HepG2 (cell line): ENCODE data around the gene CHD2. TPM values are rescaled to one million over a fixed set of nuclear protein-coding genes. Genes with fewer than 3 reads are reported as not detected.

ENCODE experiments used
- ATAC-seq: fragments of 200-7000 bp; cut with Tn5 transposase; 3 replicates; pipeline ENCODE4 v1.9.1; 2020; ENCODE audit warnings: mild to moderate bottlenecking, moderate library complexity
- BruUV-seq: library from RNA; stranded (reverse); fragments of 400-500 nt; replicated peaks from 2 replicates; lab custom pipeline; 2021; lab: Mats Ljungman, UMichigan
- CTCF ChIA-PET: fragments of 300-600 bp; formaldehyde crosslinking; extraction: SDS; loops from one replicate; lab custom pipeline; 2021; ENCODE audit warnings: low total read pairs, inconsistent platforms, low intra/inter-chr PET ratio; lab: Yijun Ruan, JAX
- POLR2A ChIA-PET: fragments of 350-600 bp; sonication (Branson Sonifier 250); formaldehyde crosslinking; loops from one replicate; lab custom pipeline; 2020; ENCODE audit warnings: antibody characterized with exemption, inconsistent platforms; lab: Yijun Ruan, JAX
- DNase-seq: peaks from one replicate; pipeline ENCODE4 v3.0.0-alpha.2; 2015; ENCODE audit warnings: low spot score
- FAIRE-seq: peaks from 3 replicates; lab custom pipeline; 2011; peaks lifted over from hg19 to GRCh38; lab: Jason Lieb, UNC
- H2AFZ ChIP-seq: one replicate; pipeline ENCODE4 v1.6.1; 2011; ENCODE audit warnings: low read length, inconsistent platforms
- H3K27ac ChIP-seq: fragments of 300-600 bp; 3 replicates; pipeline ENCODE4 v1.8.0; 2011; ENCODE audit warnings: mixed run types, mild to moderate bottlenecking, mixed read lengths, low read length, inconsistent platforms; ENCODE audit not compliant: insufficient read depth; ENCODE audit errors: extremely low read length
- H3K27me3 ChIP-seq, 2 experiments: fragments of 200-600 bp in 1 of 2; 2 replicates in 1 of 2; 3 replicates in 1 of 2; pipeline versions ENCODE4 v1.6.0 to v1.8.0; 2011; ENCODE audit warnings: low read length in 2 of 2, mild to moderate bottlenecking in 2 of 2, moderate library complexity in 2 of 2, inconsistent platforms in 1 of 2; ENCODE audit not compliant: insufficient read depth in 2 of 2, control insufficient read depth in 1 of 2
- H3K36me3 ChIP-seq, 2 experiments: fragments of 200-600 bp in 1 of 2; replicated peaks in 1 of 2; 2 replicates in 1 of 2; 3 replicates in 1 of 2; pipeline versions ENCODE4 v1.5.1 to v1.8.0; 2011; ENCODE audit warnings: low read length in 2 of 2, inconsistent platforms in 1 of 2; ENCODE audit not compliant: insufficient read depth in 2 of 2, control insufficient read depth in 1 of 2
- H3K4me1 ChIP-seq: 2 replicates; pipeline ENCODE4 v1.5.1; 2012; ENCODE audit warnings: low read length, inconsistent platforms; ENCODE audit not compliant: insufficient read depth
- H3K4me2 ChIP-seq: 2 replicates; pipeline ENCODE4 v1.6.0; 2011; ENCODE audit warnings: low read depth, low read length, inconsistent platforms
- H3K4me3 ChIP-seq, 3 experiments: fragments of 200-600 bp in 1 of 3; sonication (generic), shearing (Covaris generic) in 1 of 3; replicated peaks in 1 of 3; 2 replicates each; pipeline ENCODE4 v1.5.1; 2011 to 2016; ENCODE audit warnings: low read length in 3 of 3, inconsistent platforms in 2 of 3, low read depth in 2 of 3, mild to moderate bottlenecking in 2 of 3, control low read depth in 1 of 3, mixed read lengths in 1 of 3; ENCODE audit not compliant: insufficient read depth in 1 of 3
- H3K79me2 ChIP-seq: one replicate; pipeline ENCODE4 v1.6.1; 2011; ENCODE audit warnings: low read length, inconsistent platforms; ENCODE audit not compliant: insufficient read depth
- H3K9ac ChIP-seq: 2 replicates; pipeline ENCODE4 v1.6.0; 2011; ENCODE audit warnings: mild to moderate bottlenecking, low read depth, low read length, inconsistent platforms; ENCODE audit not compliant: insufficient read depth
- H3K9me3 ChIP-seq: 2 replicates; pipeline ENCODE4 v1.5.1; 2012; ENCODE audit warnings: mild to moderate bottlenecking, low read length
- H4K20me1 ChIP-seq: 2 replicates; pipeline ENCODE4 v1.6.0; 2011; ENCODE audit warnings: inconsistent platforms, mild to moderate bottlenecking, low read length, moderate library complexity; ENCODE audit not compliant: insufficient read depth
- CREB1 ChIP-seq, 2 experiments: fragments of 450-650 bp in 1 of 2; IDR thresholded peaks; 2 replicates each; pipeline ENCODE4 v1.6.1; 2016 to 2017; ENCODE audit warnings: control low read depth in 1 of 2, mild to moderate bottlenecking in 1 of 2, missing compliant biosample characterization in 1 of 2, missing genetic modification characterization in 1 of 2
- EHMT2 ChIP-seq: fragments of 200-600 bp; sonication (generic); IDR thresholded peaks from 2 replicates; pipeline ENCODE4 v1.7.0; 2017; ENCODE audit warnings: antibody characterized with exemption, low read depth, low read length, borderline replicate concordance
- ELF1 ChIP-seq: sonication (generic); formaldehyde crosslinking; IDR thresholded peaks from 2 replicates; pipeline ENCODE4 v1.4.0; 2020; ENCODE audit warnings: missing genetic modification reagents
- GLI4 ChIP-seq: sonication (generic); formaldehyde crosslinking; IDR thresholded peaks from 2 replicates; pipeline ENCODE4 v1.5.1; 2020; ENCODE audit warnings: missing genetic modification reagents, mild to moderate bottlenecking, moderate library complexity, borderline replicate concordance
- KLF11 ChIP-seq: IDR thresholded peaks from 2 replicates; pipeline ENCODE4 v1.6.1; 2016; ENCODE audit warnings: missing compliant biosample characterization
- NR3C1 ChIP-seq: sonication (generic); formaldehyde crosslinking; IDR thresholded peaks from 2 replicates; pipeline ENCODE4 v1.4.0; 2020; ENCODE audit warnings: missing genetic modification reagents
- POLR2A ChIP-seq, 2 experiments: IDR thresholded peaks; 2 replicates each; pipeline ENCODE4 v1.6.1; 2011; ENCODE audit warnings: low read depth in 2 of 2, low read length in 2 of 2, mild to moderate bottlenecking in 1 of 2, moderate library complexity in 1 of 2; ENCODE audit not compliant: insufficient read depth in 1 of 2
- POLR2AphosphoS2 ChIP-seq: IDR thresholded peaks from 2 replicates; pipeline ENCODE4 v1.6.1; 2011; ENCODE audit warnings: low read depth, low read length, improper control_type of control experiment
- POLR2G ChIP-seq: fragments of 200-400 bp; formaldehyde crosslinking; IDR thresholded peaks from 2 replicates; pipeline ENCODE4 v1.6.1; 2018; ENCODE audit warnings: mild to moderate bottlenecking, low read depth, low read length, moderate library complexity
- PRDM4 ChIP-seq: sonication (generic); formaldehyde crosslinking; IDR thresholded peaks from 2 replicates; pipeline ENCODE4 v1.9.0; 2021; ENCODE audit warnings: missing genetic modification reagents, borderline replicate concordance
- RBAK ChIP-seq: sonication (generic); formaldehyde crosslinking; IDR thresholded peaks from 2 replicates; pipeline ENCODE4 v1.5.1; 2020; ENCODE audit warnings: mild to moderate bottlenecking, missing genetic modification reagents
- RBM22 ChIP-seq: fragments of 200-400 bp; formaldehyde crosslinking; optimal IDR thresholded peaks from 2 replicates; pipeline ENCODE3; 2017; ENCODE audit warnings: mild to moderate bottlenecking, low read length, moderate library complexity
- RERE ChIP-seq: IDR thresholded peaks from 2 replicates; pipeline ENCODE4 v1.6.1; 2016; ENCODE audit warnings: low read depth, missing genetic modification reagents, missing compliant biosample characterization
- TRIM24 ChIP-seq: sonication (generic); formaldehyde crosslinking; IDR thresholded peaks from 2 replicates; pipeline ENCODE4 v1.8.0; 2022; ENCODE audit warnings: mild to moderate bottlenecking, missing genetic modification reagents
- ZFP41 ChIP-seq: sonication (generic); formaldehyde crosslinking; IDR thresholded peaks from 2 replicates; pipeline ENCODE4 v1.4.0; 2020; ENCODE audit warnings: mild to moderate bottlenecking, missing genetic modification reagents, borderline replicate concordance
- ZNF704 ChIP-seq: sonication (generic); formaldehyde crosslinking; IDR thresholded peaks from 2 replicates; pipeline ENCODE4 v1.8.1; 2023; ENCODE audit warnings: mild to moderate bottlenecking, inconsistent platforms, moderate library complexity, missing genetic modification reagents, borderline replicate concordance
- WGBS: methylation state at CpG from one replicate; pipeline ENCODE4 v1.1.6; 2017; ENCODE audit warnings: low lambda C conversion rate; 5-methylcytosine and 5-hydroxymethylcytosine counted together
- in situ Hi-C: cut with HindIII; loops from 2 replicates; pipeline ENCODE4 v1.10.0; 2017; ENCODE audit warnings: low pct_unique_long_range_greater_than_20kb; ENCODE audit not compliant: extremely low pct_ligation_motif_present
- intact Hi-C: fragments of 100-400 bp; cut with micrococcal nuclease; formaldehyde crosslinking; loops from one replicate; pipeline ENCODE4 v1.10.0; 2022; ENCODE audit not compliant: unreplicated experiment
- polyA plus RNA-seq, 8 experiments: library from polyadenylated mRNA; depleted of rRNA in 3 of 8; stranded (reverse) in 7 of 8; unstranded in 1 of 8; fragments of >200 nt; fragmentation: Illumina TruSeq in 4 of 8; extraction: Trizol in 4 of 8; gene quantifications; 2 replicates each; pipeline versions ENCODE4 v1.2.1 to v1.2.3, GENCODE V29; 2011 to 2016; ENCODE audit warnings: low read depth in 4 of 8, missing spikeins in 1 of 8, mixed read lengths in 1 of 8; ENCODE audit not compliant: insufficient read depth in 1 of 8
- total RNA-seq, 5 experiments: library from RNA; depleted of rRNA; stranded (reverse); fragments of >200 nt; fragmentation: Illumina TruSeq; extraction: Trizol; gene quantifications; 2 replicates each; pipeline ENCODE4 v1.2.3, GENCODE V29; 2016; ENCODE audit warnings: low read depth in 1 of 5

The CHD2 gene
- total and polyA plus RNA-seq, 2 of the 13 experiments (the other 11 are each of a cell fraction or from before 2014, with no cell fraction given): 54.0 to 54.1 TPM

GRCh38 chr15:93028111-93028631, 128.0 kb downstream of the CHD2 start:
- no TSS peak for BruUV-seq
- intact Hi-C loops (no loop called here), in situ Hi-C loops (no loop called here)
- FAIRE-seq: no peak
- no peak for DNase-seq
- ChIA-PET POLR2A (interaction anchor here (0.8 kb wide), 1 partner anchor 218 kb away, joined by 3 read pairs; no protein-coding TSS in a partner anchor), CTCF (no interaction called here)
- peaks cover 16 to 38% of the 10 kb centered on the region in 2 experiments; a peak in 4 of 5 replicates for H3K36me3 ChIP-seq
- ATAC-seq: no peak
- H2AFZ ChIP-seq: no peak overlapping the region
- 91% methylated on average over 11 of the region's 13 CpGs for WGBS
- H4K20me1 ChIP-seq: peaks cover 21% of the 10 kb centered on the region; the same call in 1 of the 2 replicates
- H3K4me1 ChIP-seq: peaks cover 19% of the 10 kb centered on the region
- 0 out of 5 replicates have a peak, but pooled peaks cover 0 to 8% of the 10 kb centered on the region in 2 experiments for H3K27me3 ChIP-seq
- no peaks in the 10 kb centered on the region for H3K79me2 ChIP-seq
- TF ChIP-seq ELF1 (CRISPR knock-in tag) (no peak), ZNF704 (CRISPR knock-in tag) (no peak), ZFP41 (CRISPR knock-in tag) (no peak), NR3C1 (CRISPR knock-in tag) (no peak), PRDM4 (CRISPR knock-in tag) (no peak), POLR2AphosphoS2 (peak; percentile 61; the same call in 1 of the 2 replicates), POLR2G (peak; percentile 66), GLI4 (CRISPR knock-in tag) (no peak), RERE (CRISPR knock-in tag) (no peak), POLR2A (IDR thresholded peaks at IDR 0.05; ENCODE audit: insufficient read depth in 1 of 2, low read depth in 2 of 2, low read length in 2 of 2) (peak in 1 of 2 experiments; percentile 12; a peak in 1 of 4 replicates), RBM22 (peak; percentile 98), CREB1 (IDR thresholded peaks at IDR 0.05) (no peak), CREB1 (CRISPR knock-in tag; IDR thresholded peaks at IDR 0.05) (no peak), KLF11 (CRISPR knock-in tag) (no peak), RBAK (CRISPR knock-in tag) (no peak), EHMT2 (no peak), TRIM24 (CRISPR knock-in tag) (no peak)
- no peak overlapping the region for H3K9ac ChIP-seq
- no peak overlapping the region for H3K4me2 ChIP-seq
- H3K9me3 ChIP-seq: no peaks in the 10 kb centered on the region
- no peak overlapping the region for H3K27ac ChIP-seq
- no peak overlapping the region for H3K4me3 ChIP-seq
